ENCODE results near the gene TPRN. TPM values are rescaled to one million over a fixed set of nuclear protein-coding genes. Genes with fewer than 3 reads are reported as not detected.

TPRN gene, protein sequence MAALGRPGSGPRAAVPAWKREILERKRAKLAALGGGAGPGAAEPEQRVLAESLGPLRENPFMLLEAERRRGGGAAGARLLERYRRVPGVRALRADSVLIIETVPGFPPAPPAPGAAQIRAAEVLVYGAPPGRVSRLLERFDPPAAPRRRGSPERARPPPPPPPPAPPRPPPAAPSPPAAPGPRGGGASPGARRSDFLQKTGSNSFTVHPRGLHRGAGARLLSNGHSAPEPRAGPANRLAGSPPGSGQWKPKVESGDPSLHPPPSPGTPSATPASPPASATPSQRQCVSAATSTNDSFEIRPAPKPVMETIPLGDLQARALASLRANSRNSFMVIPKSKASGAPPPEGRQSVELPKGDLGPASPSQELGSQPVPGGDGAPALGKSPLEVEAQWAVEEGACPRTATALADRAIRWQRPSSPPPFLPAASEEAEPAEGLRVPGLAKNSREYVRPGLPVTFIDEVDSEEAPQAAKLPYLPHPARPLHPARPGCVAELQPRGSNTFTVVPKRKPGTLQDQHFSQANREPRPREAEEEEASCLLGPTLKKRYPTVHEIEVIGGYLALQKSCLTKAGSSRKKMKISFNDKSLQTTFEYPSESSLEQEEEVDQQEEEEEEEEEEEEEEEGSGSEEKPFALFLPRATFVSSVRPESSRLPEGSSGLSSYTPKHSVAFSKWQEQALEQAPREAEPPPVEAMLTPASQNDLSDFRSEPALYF
- 10 to 100 TPM; 13.0 to 34.2 (median 15.8) TPM for total RNA-seq

DNA sequence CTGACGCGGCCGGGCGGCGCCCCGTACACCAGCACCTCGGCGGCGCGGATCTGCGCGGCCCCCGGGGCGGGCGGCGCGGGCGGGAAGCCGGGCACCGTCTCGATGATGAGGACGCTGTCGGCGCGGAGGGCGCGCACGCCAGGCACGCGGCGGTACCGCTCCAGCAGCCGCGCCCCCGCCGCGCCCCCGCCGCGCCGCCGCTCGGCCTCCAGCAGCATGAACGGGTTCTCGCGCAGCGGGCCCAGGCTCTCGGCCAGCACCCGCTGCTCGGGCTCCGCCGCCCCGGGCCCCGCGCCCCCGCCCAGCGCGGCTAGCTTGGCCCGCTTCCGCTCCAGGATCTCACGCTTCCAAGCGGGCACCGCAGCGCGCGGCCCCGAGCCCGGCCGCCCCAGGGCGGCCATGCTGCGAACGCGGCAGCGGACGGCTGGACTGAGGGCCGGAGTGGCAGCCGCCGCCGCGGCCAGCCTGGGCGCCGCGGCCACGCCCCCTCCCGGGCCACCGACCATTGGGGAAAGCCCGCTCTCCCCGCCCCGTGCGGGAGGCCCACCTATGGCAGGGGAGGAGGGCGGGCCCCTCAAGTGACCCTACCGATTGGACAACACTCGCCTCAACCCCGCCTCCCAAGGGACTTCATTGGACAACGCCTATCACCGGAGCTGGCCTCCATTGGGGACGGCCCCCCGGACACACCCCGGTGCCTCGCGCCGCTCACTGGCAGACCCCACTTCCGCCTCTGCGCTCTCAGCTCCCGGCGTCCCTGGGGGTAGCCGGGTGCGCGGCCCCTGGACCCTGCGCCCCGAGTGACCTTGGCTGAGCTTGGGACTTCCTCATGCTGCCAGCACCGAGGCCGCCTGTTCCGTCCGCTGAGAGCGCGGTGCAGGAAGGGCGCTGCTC is at the start of gene TPRN:
TSS of gene TPRN (minus strand) at position 431 of the 894 bp plus-strand sequence. CDS start at position 401, 30 bp downstream.
- Histone ChIP-seq H3K4me3 (peak within 1 kb of the TSS; percentile 59 to 82 (median 72)), H3K9me3 (no peaks in the 10 kb centered on the region), H3K27me3 (no peaks in the 10 kb centered on the region), H3K36me3 (no peaks in the 10 kb centered on the region), H3K27ac (peak within 1 kb of the TSS; percentile 89 to 94 (median 90)), H3K4me1 (peaks cover 64 to 86% (median 73%) of the 10 kb centered on the region in 3 donors)
- peak; percentile 96 for DNase-seq
- TF ChIP-seq, protein P1, sequence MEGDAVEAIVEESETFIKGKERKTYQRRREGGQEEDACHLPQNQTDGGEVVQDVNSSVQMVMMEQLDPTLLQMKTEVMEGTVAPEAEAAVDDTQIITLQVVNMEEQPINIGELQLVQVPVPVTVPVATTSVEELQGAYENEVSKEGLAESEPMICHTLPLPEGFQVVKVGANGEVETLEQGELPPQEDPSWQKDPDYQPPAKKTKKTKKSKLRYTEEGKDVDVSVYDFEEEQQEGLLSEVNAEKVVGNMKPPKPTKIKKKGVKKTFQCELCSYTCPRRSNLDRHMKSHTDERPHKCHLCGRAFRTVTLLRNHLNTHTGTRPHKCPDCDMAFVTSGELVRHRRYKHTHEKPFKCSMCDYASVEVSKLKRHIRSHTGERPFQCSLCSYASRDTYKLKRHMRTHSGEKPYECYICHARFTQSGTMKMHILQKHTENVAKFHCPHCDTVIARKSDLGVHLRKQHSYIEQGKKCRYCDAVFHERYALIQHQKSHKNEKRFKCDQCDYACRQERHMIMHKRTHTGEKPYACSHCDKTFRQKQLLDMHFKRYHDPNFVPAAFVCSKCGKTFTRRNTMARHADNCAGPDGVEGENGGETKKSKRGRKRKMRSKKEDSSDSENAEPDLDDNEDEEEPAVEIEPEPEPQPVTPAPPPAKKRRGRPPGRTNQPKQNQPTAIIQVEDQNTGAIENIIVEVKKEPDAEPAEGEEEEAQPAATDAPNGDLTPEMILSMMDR (IDR thresholded peaks at IDR 0.05): peak in 2 of 6 experiments; percentile 3 to 17
- peak in 3 of 4 donors; percentile 23 to 83 (median 82) for TF ChIP-seq POLR2A (IDR thresholded peaks at IDR 0.05)
- intact Hi-C loops (cut with DNase I): no loop called here
- 0% methylated on average over 5 of the region's 118 CpGs; no CpG with 5 or more reads in 1 of the 2 donors for WGBS, 2 donors

DNA sequence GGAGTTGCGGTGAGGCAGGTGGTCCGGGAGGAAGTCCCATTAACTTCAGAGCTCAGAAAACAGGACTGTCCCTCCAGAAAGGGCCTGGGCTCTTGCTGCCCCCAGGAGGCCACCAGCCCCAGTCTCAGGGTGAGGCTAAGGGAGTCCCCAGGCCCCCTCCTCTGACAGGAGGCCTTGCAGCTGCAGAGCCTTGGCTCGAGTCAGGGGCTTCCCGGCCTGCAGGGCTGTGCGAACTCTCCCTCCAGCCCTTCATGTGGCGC is 47.3 kb upstream of the TPRN start:
- WGBS, 2 donors: 83% methylated on average over 2 of the region's 6 CpGs; no CpG with 5 or more reads in 1 of the 2 donors
- Histone ChIP-seq H3K27me3 (peaks cover 0 to 6% (median 0%) of the 10 kb centered on the region in 4 donors), H3K36me3 (peaks cover 3 to 10% (median 8%) of the 10 kb centered on the region in 3 donors), H3K4me1 (peaks cover 17 to 39% (median 17%) of the 10 kb centered on the region in 3 donors), H3K4me3 (no peak overlapping the region), H3K27ac (no peak overlapping the region), H3K9me3 (no peaks in the 10 kb centered on the region)
- no peak for DNase-seq
- TF ChIP-seq, protein P1 (IDR thresholded peaks at IDR 0.05): no peak
- no peak for TF ChIP-seq POLR2A (IDR thresholded peaks at IDR 0.05)
- intact Hi-C loops (cut with DNase I): no loop called here

DNA sequence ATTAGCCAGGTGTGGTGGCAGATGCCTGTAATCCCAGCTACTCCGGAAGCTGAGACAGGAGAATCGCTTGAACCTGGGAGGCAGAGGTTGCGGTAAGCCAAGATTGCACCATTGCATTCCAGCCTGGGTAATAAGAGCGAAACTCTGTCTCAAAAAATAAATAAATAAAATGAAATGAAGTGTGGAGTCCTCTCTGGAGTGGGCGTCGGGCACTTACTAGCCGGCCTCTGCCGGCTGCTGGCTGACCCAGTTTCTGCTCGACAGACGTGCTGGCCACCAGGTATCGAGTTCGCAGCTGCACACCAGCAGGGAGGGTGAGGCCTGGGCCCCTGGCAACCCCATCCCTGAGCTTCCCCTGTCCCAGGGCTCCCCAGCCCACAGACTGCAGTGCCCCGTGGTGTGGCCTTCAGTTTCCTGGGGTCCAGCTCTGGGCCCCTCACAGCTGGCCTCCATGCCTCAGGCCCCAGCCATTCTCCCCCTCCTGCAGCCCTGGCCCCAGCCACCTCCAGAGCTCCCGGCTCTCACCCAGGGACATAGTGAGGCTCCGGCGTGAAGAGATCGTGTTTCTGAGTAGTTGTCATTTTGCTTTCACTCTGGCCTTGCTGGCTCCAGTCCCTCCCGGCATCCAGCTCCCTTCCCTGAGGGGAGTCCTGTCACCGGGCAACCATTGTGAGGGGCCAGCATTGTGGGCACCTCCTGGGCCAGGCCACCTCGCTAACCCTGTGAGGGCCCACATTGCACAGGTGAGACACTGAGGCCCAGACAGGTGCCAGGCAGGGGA is 46.8 kb upstream of the TPRN start:
- DNase-seq: no peak
- Histone ChIP-seq H3K27ac (no peak overlapping the region), H3K4me3 (no peak overlapping the region), H3K9me3 (no peaks in the 10 kb centered on the region), H3K36me3 (peaks cover 6 to 15% (median 13%) of the 10 kb centered on the region in 3 donors), H3K4me1 (peaks cover 23 to 39% (median 23%) of the 10 kb centered on the region in 3 donors), H3K27me3 (peaks cover 0 to 6% (median 0%) of the 10 kb centered on the region in 4 donors)
- intact Hi-C loops (cut with DNase I): no loop called here
- WGBS, 2 donors: 84% methylated on average over 12 of the region's 20 CpGs
- TF ChIP-seq POLR2A (IDR thresholded peaks at IDR 0.05): no peak
- TF ChIP-seq, protein P1 (IDR thresholded peaks at IDR 0.05): no peak

DNA sequence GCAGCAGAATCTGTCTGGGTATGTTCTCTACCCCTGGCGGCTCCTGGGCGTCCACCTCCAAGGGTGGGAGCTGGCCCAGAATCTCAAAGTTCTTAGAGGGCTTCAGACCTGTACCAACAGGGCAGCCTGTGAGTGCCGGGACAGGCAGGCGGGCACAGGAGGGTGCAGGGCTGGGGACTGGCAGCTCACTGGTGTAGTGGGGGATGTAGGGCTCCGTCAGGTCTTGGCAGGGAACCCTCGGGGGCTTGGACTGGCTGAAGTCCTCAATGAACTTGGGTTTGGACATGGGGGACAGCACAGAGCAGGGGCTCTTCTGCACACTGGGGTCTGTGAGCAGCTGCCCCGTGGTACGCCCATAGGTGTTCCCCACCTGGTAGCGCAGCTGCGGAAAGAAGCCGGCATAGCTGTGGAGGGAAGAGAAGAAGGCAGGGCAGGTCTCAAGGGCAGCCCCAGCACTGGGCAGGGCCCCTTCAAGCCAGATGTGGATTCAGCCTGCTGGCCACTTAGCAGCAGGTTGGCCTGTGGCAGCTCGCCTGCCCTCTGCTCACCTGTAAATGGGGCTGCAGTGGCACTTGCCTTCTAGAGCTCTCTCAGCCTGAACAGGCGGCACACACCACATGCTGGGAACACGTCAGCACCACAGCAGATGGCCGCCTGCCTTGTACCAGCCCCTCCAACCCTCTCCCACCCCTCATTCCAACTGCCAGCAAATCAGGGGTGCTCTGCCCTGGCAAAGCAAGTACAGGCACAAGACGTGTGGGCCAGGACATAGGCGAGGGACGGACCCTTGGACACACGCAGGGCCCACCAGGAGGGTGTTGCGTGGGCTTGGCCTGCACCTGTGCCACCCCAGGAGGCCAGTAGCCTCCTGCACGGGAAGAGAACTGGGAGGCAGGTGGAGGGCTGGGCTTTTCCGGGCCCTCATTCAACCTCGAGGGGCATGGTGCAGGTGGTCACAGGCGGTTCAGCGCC is 45.2 kb upstream of the TPRN start:
- Histone ChIP-seq H3K27me3 (peaks cover 0 to 2% (median 0%) of the 10 kb centered on the region in 4 donors), H3K4me3 (no peak overlapping the region), H3K36me3 (peaks cover 6 to 21% (median 21%) of the 10 kb centered on the region in 3 donors), H3K4me1 (peaks cover 26 to 46% (median 30%) of the 10 kb centered on the region in 3 donors), H3K27ac (no peak overlapping the region), H3K9me3 (no peaks in the 10 kb centered on the region)
- intact Hi-C loops (cut with DNase I): no loop called here
- WGBS, 2 donors: 87 to 88% methylated on average over 8 to 10 of the region's 25 CpGs
- DNase-seq: no peak
- TF ChIP-seq, protein P1 (IDR thresholded peaks at IDR 0.05): no peak

Data from esophagus squamous epithelium (tissue), 5 donors.